ENCODE measurements around the gene PITX3. TPM values are rescaled to one million over a fixed set of nuclear protein-coding genes. Genes with fewer than 3 reads are reported as not detected.

Gene PITX3
- total and polyA plus RNA-seq, 2 experiments from 2014 or later: not detected

DNA sequence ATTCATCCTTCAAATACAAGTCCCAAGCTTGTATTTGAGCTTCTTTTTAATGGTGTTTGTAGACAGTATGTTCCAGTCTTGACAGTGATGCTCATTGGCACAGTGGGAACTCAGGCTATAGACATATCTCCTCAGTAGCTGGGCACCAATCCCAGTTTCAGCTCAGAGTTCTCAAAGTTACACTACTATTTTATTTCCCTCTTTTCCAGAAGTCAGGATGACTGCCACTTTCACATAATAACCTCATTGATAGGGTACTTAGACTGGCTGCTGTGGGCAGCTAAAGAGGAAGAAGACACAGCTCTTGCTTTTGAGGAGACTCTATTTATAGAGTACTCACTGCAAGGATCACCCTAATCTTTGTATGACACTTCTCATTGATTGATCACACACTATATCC lies 6.4 kb upstream of the PITX3 start:
- Histone ChIP-seq H3K79me2 (ENCODE audit: insufficient read depth) (peaks cover 73% of the 10 kb centered on the region), H3K36me3 (ENCODE audit: low read depth) (no peaks in the 10 kb centered on the region; the same call in 1 of the 2 replicates), H3K9me2 (ENCODE audit: insufficient read depth) (no peaks in the 10 kb centered on the region), H2AFZ (no peak overlapping the region), H3K4me1 (ENCODE audit: insufficient read depth) (peaks cover 25% of the 10 kb centered on the region), H3K9me3 (ENCODE audit: low read depth) (no peaks in the 10 kb centered on the region), H3F3A (ENCODE audit: insufficient read depth) (peaks cover 22% of the 10 kb centered on the region), H3K27me3 (replicated peaks; ENCODE audit: insufficient read depth) (no peaks in the 10 kb centered on the region), H3K4me3 (peak overlapping the region; percentile 99), H3K4me2 (ENCODE audit: unreplicated experiment) (peak overlapping the region; percentile 98), H3K9ac (peak overlapping the region; percentile 93; the same call in 1 of the 2 replicates), H3K27ac (0 out of 2 replicates have a peak overlapping the region, but pooled peaks have one; percentile 88), H4K20me1 (ENCODE audit: insufficient read depth) (peaks cover 13% of the 10 kb centered on the region)
- peak; percentile 21 for DNase-seq
- no peak for TF ChIP-seq EZH2phosphoT487 (IDR thresholded peaks at IDR 0.05; ENCODE audit: insufficient read depth, low read depth)
- no peak for TF ChIP-seq EZH2 (IDR thresholded peaks at IDR 0.05; ENCODE audit: insufficient read depth, poor library complexity, severe bottlenecking)
- in situ Hi-C loops (cut with MboI): no loop called here

DNA sequence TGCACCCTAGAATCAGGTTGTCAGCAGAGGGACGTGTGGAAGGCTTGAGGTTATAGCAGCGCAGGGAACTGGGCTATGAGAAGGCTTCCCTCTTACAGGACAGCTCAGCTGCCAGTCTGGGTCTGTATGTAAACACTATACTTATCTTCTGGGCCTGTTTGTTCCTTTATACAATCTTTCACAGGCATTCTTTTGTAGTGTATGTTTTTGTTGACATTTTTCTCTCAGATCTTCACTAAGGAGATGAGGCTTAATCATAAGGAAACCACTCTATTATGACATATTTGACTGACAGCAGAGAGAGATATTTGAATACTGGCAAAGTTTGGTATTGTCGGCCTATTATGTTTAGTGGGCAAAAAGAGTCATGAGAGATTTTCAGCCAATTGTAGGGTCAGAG lies 4.9 kb upstream of the PITX3 start:
- no peaks in the 10 kb centered on the region for H3K27me3 ChIP-seq (replicated peaks; ENCODE audit: insufficient read depth)
- H3K9ac ChIP-seq: peak overlapping the region; percentile 93
- in situ Hi-C loops (cut with MboI): no loop called here
- no peaks in the 10 kb centered on the region; the same call in 1 of the 2 replicates for H3K36me3 ChIP-seq (ENCODE audit: low read depth)
- H3K4me1 ChIP-seq (ENCODE audit: insufficient read depth): peaks cover 32% of the 10 kb centered on the region
- peak; percentile 64 for DNase-seq
- TF ChIP-seq EZH2 (IDR thresholded peaks at IDR 0.05; ENCODE audit: insufficient read depth, poor library complexity, severe bottlenecking) (no peak), EZH2phosphoT487 (IDR thresholded peaks at IDR 0.05; ENCODE audit: insufficient read depth, low read depth) (no peak)
- peak overlapping the region; percentile 99 for H3K4me3 ChIP-seq
- H3K9me2 ChIP-seq (ENCODE audit: insufficient read depth): no peaks in the 10 kb centered on the region
- H3F3A ChIP-seq (ENCODE audit: insufficient read depth): peaks cover 25% of the 10 kb centered on the region
- H3K9me3 ChIP-seq (ENCODE audit: low read depth): no peaks in the 10 kb centered on the region
- peak overlapping the region; percentile 98 for H3K4me2 ChIP-seq (ENCODE audit: unreplicated experiment)
- H3K79me2 ChIP-seq (ENCODE audit: insufficient read depth): peaks cover 59% of the 10 kb centered on the region
- WGBS, 2 experiments (ENCODE audit: low coverage in 1 of 2, low lambda C conversion rate in 2 of 2, missing lambda C conversion rate in 2 of 2): 0 to 2% methylated on average over 3 of the region's 3 CpGs
- H3K27ac ChIP-seq: peak overlapping the region; percentile 88
- peaks cover 13% of the 10 kb centered on the region for H4K20me1 ChIP-seq (ENCODE audit: insufficient read depth)
- no peak overlapping the region for H2AFZ ChIP-seq

DNA sequence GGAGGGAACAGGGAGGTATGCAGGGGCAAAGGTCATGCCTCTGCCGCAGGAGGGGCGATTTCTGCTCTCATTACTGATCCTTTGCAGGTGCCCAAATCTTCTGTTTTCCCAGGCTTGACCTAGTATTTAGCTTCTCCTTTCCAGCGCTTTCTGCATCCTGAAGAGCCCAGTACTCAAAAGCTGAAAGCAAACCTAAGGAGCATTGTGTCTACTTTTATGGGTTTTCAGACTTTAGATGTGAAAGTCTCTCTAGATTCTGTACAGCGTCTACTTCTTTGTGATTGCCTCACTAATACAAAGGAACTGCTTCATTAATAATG lies 4.6 kb upstream of the PITX3 start:
- peak overlapping the region; percentile 92 for H2AFZ ChIP-seq
- no peaks in the 10 kb centered on the region for H3K27me3 ChIP-seq (replicated peaks; ENCODE audit: insufficient read depth)
- peak overlapping the region; percentile 88 for H3K27ac ChIP-seq
- no peaks in the 10 kb centered on the region for H3K9me3 ChIP-seq (ENCODE audit: low read depth)
- peaks cover 32% of the 10 kb centered on the region for H3K4me1 ChIP-seq (ENCODE audit: insufficient read depth)
- TF ChIP-seq EZH2 (IDR thresholded peaks at IDR 0.05; ENCODE audit: insufficient read depth, poor library complexity, severe bottlenecking) (no peak), EZH2phosphoT487 (IDR thresholded peaks at IDR 0.05; ENCODE audit: insufficient read depth, low read depth) (no peak)
- DNase-seq: peak; percentile 17
- peaks cover 13% of the 10 kb centered on the region for H4K20me1 ChIP-seq (ENCODE audit: insufficient read depth)
- H3K36me3 ChIP-seq (ENCODE audit: low read depth): no peaks in the 10 kb centered on the region; the same call in 1 of the 2 replicates
- peak overlapping the region; percentile 98 for H3K4me2 ChIP-seq (ENCODE audit: unreplicated experiment)
- H3K79me2 ChIP-seq (ENCODE audit: insufficient read depth): peaks cover 55% of the 10 kb centered on the region
- in situ Hi-C loops (cut with MboI): no loop called here
- H3F3A ChIP-seq (ENCODE audit: insufficient read depth): peaks cover 25% of the 10 kb centered on the region
- 0 to 2% methylated on average over 4 of the region's 4 CpGs for WGBS, 2 experiments (ENCODE audit: low coverage in 1 of 2, low lambda C conversion rate in 2 of 2, missing lambda C conversion rate in 2 of 2)
- H3K9me2 ChIP-seq (ENCODE audit: insufficient read depth): no peaks in the 10 kb centered on the region
- peak overlapping the region; percentile 99 for H3K4me3 ChIP-seq
- H3K9ac ChIP-seq: peak overlapping the region; percentile 93

DNA sequence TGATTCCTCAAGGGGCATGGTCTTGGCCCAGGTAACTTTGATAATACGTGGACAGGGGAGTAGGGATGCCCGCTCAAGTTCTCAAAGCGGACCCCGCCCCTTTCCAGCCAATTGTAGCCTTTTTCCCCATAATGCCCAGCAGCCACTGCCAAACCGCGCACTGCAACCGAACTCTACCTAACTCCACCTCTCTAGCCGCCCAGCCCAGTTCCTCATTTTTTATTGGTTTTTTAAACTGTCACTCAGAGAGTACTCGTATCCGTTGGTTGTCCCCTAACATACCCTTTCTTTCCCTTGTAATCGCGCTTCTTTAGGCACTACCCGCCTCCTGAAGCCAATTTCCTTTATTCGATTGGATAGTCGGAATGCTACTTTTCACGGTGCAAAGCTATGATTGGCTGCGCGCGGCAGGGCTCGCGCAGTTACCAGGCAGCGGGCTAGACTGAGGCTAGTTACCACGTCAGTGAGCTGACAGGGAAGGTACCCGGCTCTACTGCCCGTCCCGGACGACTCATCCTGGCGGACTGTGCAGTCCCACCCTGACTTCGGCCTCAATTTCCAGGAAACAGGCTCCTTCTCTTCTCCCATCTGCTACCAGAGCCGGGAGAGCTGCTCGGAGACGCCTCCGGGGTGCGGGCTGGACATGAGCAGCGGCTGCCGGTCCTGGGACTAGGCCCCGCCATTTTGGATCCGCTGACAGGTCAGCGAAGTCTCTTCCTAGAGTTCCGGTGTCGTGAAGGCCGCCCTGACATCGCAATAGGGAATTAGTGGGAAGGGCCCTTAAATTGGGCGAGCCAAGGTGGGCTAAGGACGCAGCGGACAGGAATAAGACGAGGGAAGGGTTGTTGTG lies 4.0 kb upstream of the PITX3 start, which contains the start of gene GBF1:
Gene GBF1, plus strand, starts transcription at position 451 of the 850 bp plus-strand sequence. CDS start 13,407 bp downstream, outside the sequence.
- peak within 1 kb of the TSS; percentile 88 for H3K27ac ChIP-seq
- TF ChIP-seq EZH2 (IDR thresholded peaks at IDR 0.05; ENCODE audit: insufficient read depth, poor library complexity, severe bottlenecking): no peak
- no peak for TF ChIP-seq EZH2phosphoT487 (IDR thresholded peaks at IDR 0.05; ENCODE audit: insufficient read depth, low read depth)
- no peaks in the 10 kb centered on the region for H3K27me3 ChIP-seq (replicated peaks; ENCODE audit: insufficient read depth)
- H3K4me3 ChIP-seq: peak within 1 kb of the TSS; percentile 99
- peak within 1 kb of the TSS; percentile 92 for H2AFZ ChIP-seq
- peak within 1 kb of the TSS; percentile 93 for H3K9ac ChIP-seq
- peak within 1 kb of the TSS; percentile 98 for H3K4me2 ChIP-seq (ENCODE audit: unreplicated experiment)
- peaks cover 49% of the 10 kb centered on the region for H3K79me2 ChIP-seq (ENCODE audit: insufficient read depth)
- in situ Hi-C loops (cut with MboI): no loop called here
- H4K20me1 ChIP-seq (ENCODE audit: insufficient read depth): peaks cover 13% of the 10 kb centered on the region
- DNase-seq: peak; percentile 99
- WGBS, 2 experiments (ENCODE audit: low coverage in 1 of 2, low lambda C conversion rate in 2 of 2, missing lambda C conversion rate in 2 of 2): 1% methylated on average over 47 of the region's 47 CpGs
- no peaks in the 10 kb centered on the region for H3K9me2 ChIP-seq (ENCODE audit: insufficient read depth)
- no peaks in the 10 kb centered on the region; the same call in 1 of the 2 replicates for H3K36me3 ChIP-seq (ENCODE audit: low read depth)
- peaks cover 25% of the 10 kb centered on the region for H3F3A ChIP-seq (ENCODE audit: insufficient read depth)
- no peaks in the 10 kb centered on the region for H3K9me3 ChIP-seq (ENCODE audit: low read depth)
- peaks cover 32% of the 10 kb centered on the region for H3K4me1 ChIP-seq (ENCODE audit: insufficient read depth)

All from GM23248 (cell line).